Measurements from ENCODE around the gene PER3. TPM values are rescaled to one million over a fixed set of nuclear protein-coding genes. Genes with fewer than 3 reads are reported as not detected.

The PER3 gene
- total and polyA plus RNA-seq, 2 donors (not counting 1 experiment from before 2014, with no cell fraction given): 2.4 to 5.8 TPM

DNA sequence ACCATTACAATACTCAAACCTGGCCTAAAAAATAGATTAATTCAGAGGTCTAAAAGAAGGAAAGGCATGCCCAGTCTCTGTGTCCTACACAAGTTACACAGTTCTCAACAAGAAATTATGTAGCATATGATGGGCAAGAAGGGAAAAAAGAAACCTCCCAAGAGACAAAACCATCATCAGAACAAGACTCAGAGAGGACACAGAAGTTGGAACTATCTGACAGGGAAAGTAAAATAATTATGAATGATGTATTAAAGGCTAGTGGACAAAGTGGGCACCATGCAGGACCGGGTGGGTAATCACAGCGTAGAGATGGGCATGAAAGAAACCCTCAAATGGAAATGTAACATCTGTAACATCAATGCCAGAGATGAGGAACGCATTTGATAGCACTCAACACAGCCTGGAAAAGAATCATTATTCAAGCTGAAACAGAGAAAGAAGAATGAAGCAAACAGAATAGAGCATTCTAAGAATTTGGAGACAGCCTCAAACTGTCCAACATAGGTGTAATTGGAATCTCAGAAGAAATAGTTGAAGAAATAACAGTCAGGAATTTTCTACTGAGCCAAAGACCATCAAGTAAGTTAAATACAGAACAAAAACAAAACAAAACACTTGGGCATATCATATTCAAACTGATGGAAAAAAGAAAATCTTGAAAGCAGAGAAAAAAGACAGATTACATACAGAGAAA is 29.7 kb downstream of the PER3 start:
- no peak overlapping the region for H3K4me3 Mint-ChIP-seq
- peaks cover 4% of the 10 kb centered on the region for H3K27me3 Mint-ChIP-seq
- no peak for TF ChIP-seq EZH2 (IDR thresholded peaks at IDR 0.05; ENCODE audit: borderline replicate concordance, insufficient read depth, low read depth, low read length, poor library complexity, severe bottlenecking)
- TF ChIP-seq, protein P1, sequence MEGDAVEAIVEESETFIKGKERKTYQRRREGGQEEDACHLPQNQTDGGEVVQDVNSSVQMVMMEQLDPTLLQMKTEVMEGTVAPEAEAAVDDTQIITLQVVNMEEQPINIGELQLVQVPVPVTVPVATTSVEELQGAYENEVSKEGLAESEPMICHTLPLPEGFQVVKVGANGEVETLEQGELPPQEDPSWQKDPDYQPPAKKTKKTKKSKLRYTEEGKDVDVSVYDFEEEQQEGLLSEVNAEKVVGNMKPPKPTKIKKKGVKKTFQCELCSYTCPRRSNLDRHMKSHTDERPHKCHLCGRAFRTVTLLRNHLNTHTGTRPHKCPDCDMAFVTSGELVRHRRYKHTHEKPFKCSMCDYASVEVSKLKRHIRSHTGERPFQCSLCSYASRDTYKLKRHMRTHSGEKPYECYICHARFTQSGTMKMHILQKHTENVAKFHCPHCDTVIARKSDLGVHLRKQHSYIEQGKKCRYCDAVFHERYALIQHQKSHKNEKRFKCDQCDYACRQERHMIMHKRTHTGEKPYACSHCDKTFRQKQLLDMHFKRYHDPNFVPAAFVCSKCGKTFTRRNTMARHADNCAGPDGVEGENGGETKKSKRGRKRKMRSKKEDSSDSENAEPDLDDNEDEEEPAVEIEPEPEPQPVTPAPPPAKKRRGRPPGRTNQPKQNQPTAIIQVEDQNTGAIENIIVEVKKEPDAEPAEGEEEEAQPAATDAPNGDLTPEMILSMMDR (IDR thresholded peaks at IDR 0.05): no peak
- ChIA-PET POLR2A (no interaction called here), CTCF (no interaction called here)
- Histone ChIP-seq H3K4me3 (ENCODE audit: control extremely low read depth in 1 of 5, extremely low read depth in 1 of 5, insufficient read depth in 1 of 5, low read depth in 2 of 5, low read length in 4 of 5) (no peak overlapping the region), H3K27ac (ENCODE audit: low read length in 2 of 2) (no peak overlapping the region), H3K27me3 (replicated peaks in 1 of 4; ENCODE audit: control extremely low read depth in 1 of 4, control insufficient read depth in 3 of 4, insufficient read depth in 4 of 4, low read length in 3 of 4) (no peaks in the 10 kb centered on the region), H4K20me1 (ENCODE audit: control insufficient read depth, insufficient read depth, low read length, poor library complexity, severe bottlenecking) (no peaks in the 10 kb centered on the region), H3K36me3 (replicated peaks in 1 of 2; ENCODE audit: control extremely low read depth in 1 of 2, control insufficient read depth in 1 of 2, extremely low read depth in 1 of 2, insufficient read depth in 2 of 2, low read length in 1 of 2) (peaks cover 0 to 9% of the 10 kb centered on the region in 2 experiments), H3K4me2 (replicated peaks; ENCODE audit: low read depth, low read length, poor library complexity, severe bottlenecking) (no peak overlapping the region), H2AFZ (ENCODE audit: insufficient read depth, low read depth, low read length, poor library complexity, severe bottlenecking) (no peak overlapping the region), H3K4me1 (ENCODE audit: control insufficient read depth in 2 of 2, insufficient read depth in 2 of 2, low read length in 2 of 2) (no peaks in the 10 kb centered on the region), H3K9me3 (ENCODE audit: control extremely low read depth in 1 of 3, control insufficient read depth in 2 of 3, insufficient read depth in 1 of 3, low read length in 2 of 3) (peaks cover 3 to 13% (median 7%) of the 10 kb centered on the region in 3 donors), H3K9ac (ENCODE audit: low read length) (no peak overlapping the region), H3K79me2 (ENCODE audit: control insufficient read depth, insufficient read depth, low read length) (no peaks in the 10 kb centered on the region)
- ATAC-seq (ENCODE audit: low read depth) (no peak), DNase-seq (no peak)
- intact Hi-C loops (cut with micrococcal nuclease): no loop called here
- WGBS (ENCODE audit: insufficient coverage): 93% methylated on average over 2 of the region's 3 CpGs
- no peaks in the 10 kb centered on the region for H3K4me1 Mint-ChIP-seq
- H3K27ac Mint-ChIP-seq: no peak overlapping the region
- H3K9me3 Mint-ChIP-seq (ENCODE audit: insufficient read depth): peaks cover 15% of the 10 kb centered on the region

DNA sequence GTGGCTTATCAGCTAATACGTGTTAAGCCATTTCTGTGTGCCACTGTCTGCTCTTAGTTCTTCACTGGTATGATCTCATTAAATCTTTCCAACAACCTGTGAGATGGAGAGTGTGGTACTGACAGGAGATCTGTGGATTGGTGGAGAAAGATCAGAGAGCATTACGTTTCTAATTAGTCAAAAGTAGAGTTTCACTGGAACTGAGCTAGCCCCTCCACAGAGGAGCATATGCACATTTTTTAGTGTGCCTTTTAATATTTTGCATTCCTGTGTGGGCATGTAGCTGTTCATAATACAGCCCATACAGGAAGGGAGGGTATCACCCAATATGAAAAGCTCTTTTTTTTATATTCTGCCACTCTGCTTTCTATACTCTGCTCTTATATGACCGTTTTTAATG is 37.2 kb downstream of the PER3 start:
- no peak overlapping the region for H3K27ac ChIP-seq (ENCODE audit: low read length in 2 of 2)
- H3K4me2 ChIP-seq (replicated peaks; ENCODE audit: low read depth, low read length, poor library complexity, severe bottlenecking): no peak overlapping the region
- H3K27me3 Mint-ChIP-seq: no peaks in the 10 kb centered on the region
- no peaks in the 10 kb centered on the region for H3K9me3 ChIP-seq (ENCODE audit: control extremely low read depth in 1 of 3, control insufficient read depth in 2 of 3, insufficient read depth in 1 of 3, low read length in 2 of 3)
- ATAC-seq (ENCODE audit: low read depth) (no peak), DNase-seq (no peak)
- intact Hi-C loops (cut with micrococcal nuclease): no loop called here
- H3K4me1 Mint-ChIP-seq: no peaks in the 10 kb centered on the region
- WGBS (ENCODE audit: insufficient coverage): 89% methylated on average over 1 of the region's 3 CpGs
- peaks cover 0 to 3% of the 10 kb centered on the region in 2 experiments for H3K36me3 ChIP-seq (replicated peaks in 1 of 2; ENCODE audit: control extremely low read depth in 1 of 2, control insufficient read depth in 1 of 2, extremely low read depth in 1 of 2, insufficient read depth in 2 of 2, low read length in 1 of 2)
- ChIA-PET POLR2A (no interaction called here), CTCF (interaction anchor here (1.1 kb wide), 1 partner anchor 68 kb away, joined by 3 read pairs; no protein-coding TSS in a partner anchor)
- H3K4me3 Mint-ChIP-seq: no peak overlapping the region
- no peaks in the 10 kb centered on the region for H3K9me3 Mint-ChIP-seq (ENCODE audit: insufficient read depth)
- TF ChIP-seq, protein P1 (IDR thresholded peaks at IDR 0.05): no peak
- H4K20me1 ChIP-seq (ENCODE audit: control insufficient read depth, insufficient read depth, low read length, poor library complexity, severe bottlenecking): no peaks in the 10 kb centered on the region
- no peak overlapping the region for H3K4me3 ChIP-seq (ENCODE audit: control extremely low read depth in 1 of 5, extremely low read depth in 1 of 5, insufficient read depth in 1 of 5, low read depth in 2 of 5, low read length in 4 of 5)
- H3K27ac Mint-ChIP-seq: no peak overlapping the region
- H3K4me1 ChIP-seq (ENCODE audit: control insufficient read depth in 2 of 2, insufficient read depth in 2 of 2, low read length in 2 of 2): no peaks in the 10 kb centered on the region
- H2AFZ ChIP-seq (ENCODE audit: insufficient read depth, low read depth, low read length, poor library complexity, severe bottlenecking): no peak overlapping the region
- H3K9ac ChIP-seq (ENCODE audit: low read length): no peak overlapping the region
- H3K27me3 ChIP-seq (replicated peaks in 1 of 4; ENCODE audit: control extremely low read depth in 1 of 4, control insufficient read depth in 3 of 4, insufficient read depth in 4 of 4, low read length in 3 of 4): no peaks in the 10 kb centered on the region
- H3K79me2 ChIP-seq (ENCODE audit: control insufficient read depth, insufficient read depth, low read length): no peaks in the 10 kb centered on the region
